ENCODE measurements around the gene COPS9.

The COPS9 gene

DNA sequence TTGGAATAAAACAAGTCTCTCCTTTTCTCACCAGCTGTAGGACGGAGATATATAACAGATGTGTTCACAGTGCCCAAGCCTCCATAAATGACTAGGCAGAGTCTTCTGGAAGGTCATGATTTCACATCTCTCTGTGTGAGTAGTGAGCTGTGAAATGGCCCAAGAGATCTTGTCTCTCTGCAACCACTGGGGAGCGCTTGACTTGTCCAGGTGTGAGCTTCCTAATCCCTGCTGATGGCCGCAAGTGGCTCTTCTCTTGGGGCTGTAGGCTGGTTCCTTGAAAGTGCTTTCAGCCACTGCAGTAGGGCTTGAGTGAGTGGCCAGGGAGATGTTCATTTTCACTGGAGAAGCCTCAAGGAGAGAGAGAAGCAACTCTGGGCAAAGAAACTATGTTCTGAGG, 42.5 kb upstream of the COPS9 start:
- Histone ChIP-seq H3K4me3 (no peak overlapping the region), H3K4me1 (no peaks in the 10 kb centered on the region), H4K20me1 (no peaks in the 10 kb centered on the region), H3K36me3 (no peaks in the 10 kb centered on the region), H3K9ac (no peak overlapping the region), H3K27ac (no peak overlapping the region), H3K27me3 (no peaks in the 10 kb centered on the region), H3K9me3 (replicated peaks in 1 of 11) (peaks cover 0 to 4% (median 0%) of the 10 kb centered on the region in 11 experiments; a peak in 6 of 22 replicates), H3K4me2 (no peak overlapping the region)
- TF ChIP-seq Cebpa-rat (IDR thresholded peaks at IDR 0.05), result no peak

DNA sequence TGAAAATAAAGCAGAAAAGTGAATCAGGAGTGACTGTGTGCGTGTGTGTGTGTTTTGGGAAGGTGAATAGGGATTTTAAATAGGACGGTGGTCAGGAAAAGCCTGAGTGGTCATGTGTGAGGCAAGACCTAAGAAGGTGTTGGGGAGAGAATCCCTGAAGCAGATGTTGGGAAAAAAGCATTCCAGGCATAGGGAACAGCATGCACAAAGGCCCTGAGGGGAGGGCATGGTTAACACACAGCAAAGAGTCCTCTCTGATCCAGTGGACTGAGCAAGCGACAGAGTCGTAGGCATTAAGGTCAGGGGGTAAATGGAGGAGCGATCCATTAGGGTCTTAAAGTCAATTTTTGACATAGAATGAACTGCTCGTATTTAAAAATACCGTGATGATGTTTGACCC, 38.4 kb upstream of the COPS9 start:
- H3K27ac ChIP-seq, result no peak overlapping the region
- no peaks in the 10 kb centered on the region for H3K27me3 ChIP-seq
- no peak overlapping the region for H3K9ac ChIP-seq
- no peaks in the 10 kb centered on the region for H3K4me1 ChIP-seq
- no peak for TF ChIP-seq Cebpa-rat (IDR thresholded peaks at IDR 0.05)
- H3K4me2 ChIP-seq, result no peak overlapping the region
- peaks cover 15 to 27% (median 20%) of the 10 kb centered on the region in 11 experiments for H3K9me3 ChIP-seq (replicated peaks in 1 of 11)
- H3K4me3 ChIP-seq, result no peak overlapping the region
- no peaks in the 10 kb centered on the region for H4K20me1 ChIP-seq
- no peaks in the 10 kb centered on the region for H3K36me3 ChIP-seq

- Histone ChIP-seq H3K36me3 (no peaks in the 10 kb centered on the region), H3K27ac (no peak overlapping the region), H3K9ac (no peak overlapping the region), H3K27me3 (no peaks in the 10 kb centered on the region), H3K9me3 (replicated peaks in 1 of 11) (peaks cover 15 to 27% (median 20%) of the 10 kb centered on the region in 11 experiments), H4K20me1 (no peaks in the 10 kb centered on the region), H3K4me1 (no peaks in the 10 kb centered on the region), H3K4me3 (no peak overlapping the region; a peak in 1 of 20 replicates), H3K4me2 (no peak overlapping the region)
- TF ChIP-seq Cebpa-rat (IDR thresholded peaks at IDR 0.05), result no peak
Observed at GRCh38 chr2:240172071-240172895, 36.2 kb upstream of the COPS9 start.

- H4K20me1 ChIP-seq, result no peaks in the 10 kb centered on the region
- H3K27ac ChIP-seq, result no peak overlapping the region
- no peaks in the 10 kb centered on the region for H3K4me1 ChIP-seq
- no peaks in the 10 kb centered on the region for H3K36me3 ChIP-seq
- no peak for TF ChIP-seq Cebpa-rat (IDR thresholded peaks at IDR 0.05)
- H3K4me2 ChIP-seq, result no peak overlapping the region
- H3K4me3 ChIP-seq, result no peak overlapping the region
- H3K9ac ChIP-seq, result no peak overlapping the region
- H3K9me3 ChIP-seq (replicated peaks in 1 of 11), result peaks cover 15 to 32% (median 22%) of the 10 kb centered on the region in 11 experiments
- no peaks in the 10 kb centered on the region for H3K27me3 ChIP-seq
Observed at GRCh38 chr2:240170883-240171282, 34.8 kb upstream of the COPS9 start.

- no peak overlapping the region for H3K9ac ChIP-seq
- no peak for TF ChIP-seq Cebpa-rat (IDR thresholded peaks at IDR 0.05)
- H4K20me1 ChIP-seq, result no peaks in the 10 kb centered on the region
- no peaks in the 10 kb centered on the region for H3K27me3 ChIP-seq
- H3K4me1 ChIP-seq, result no peaks in the 10 kb centered on the region
- H3K4me2 ChIP-seq, result no peak overlapping the region
- peaks cover 15 to 37% (median 22%) of the 10 kb centered on the region in 11 experiments for H3K9me3 ChIP-seq (replicated peaks in 1 of 11)
- H3K36me3 ChIP-seq, result no peaks in the 10 kb centered on the region
- no peak overlapping the region for H3K4me3 ChIP-seq
- H3K27ac ChIP-seq, result no peak overlapping the region
Observed at GRCh38 chr2:240170354-240170735, 34.2 kb upstream of the COPS9 start.

DNA sequence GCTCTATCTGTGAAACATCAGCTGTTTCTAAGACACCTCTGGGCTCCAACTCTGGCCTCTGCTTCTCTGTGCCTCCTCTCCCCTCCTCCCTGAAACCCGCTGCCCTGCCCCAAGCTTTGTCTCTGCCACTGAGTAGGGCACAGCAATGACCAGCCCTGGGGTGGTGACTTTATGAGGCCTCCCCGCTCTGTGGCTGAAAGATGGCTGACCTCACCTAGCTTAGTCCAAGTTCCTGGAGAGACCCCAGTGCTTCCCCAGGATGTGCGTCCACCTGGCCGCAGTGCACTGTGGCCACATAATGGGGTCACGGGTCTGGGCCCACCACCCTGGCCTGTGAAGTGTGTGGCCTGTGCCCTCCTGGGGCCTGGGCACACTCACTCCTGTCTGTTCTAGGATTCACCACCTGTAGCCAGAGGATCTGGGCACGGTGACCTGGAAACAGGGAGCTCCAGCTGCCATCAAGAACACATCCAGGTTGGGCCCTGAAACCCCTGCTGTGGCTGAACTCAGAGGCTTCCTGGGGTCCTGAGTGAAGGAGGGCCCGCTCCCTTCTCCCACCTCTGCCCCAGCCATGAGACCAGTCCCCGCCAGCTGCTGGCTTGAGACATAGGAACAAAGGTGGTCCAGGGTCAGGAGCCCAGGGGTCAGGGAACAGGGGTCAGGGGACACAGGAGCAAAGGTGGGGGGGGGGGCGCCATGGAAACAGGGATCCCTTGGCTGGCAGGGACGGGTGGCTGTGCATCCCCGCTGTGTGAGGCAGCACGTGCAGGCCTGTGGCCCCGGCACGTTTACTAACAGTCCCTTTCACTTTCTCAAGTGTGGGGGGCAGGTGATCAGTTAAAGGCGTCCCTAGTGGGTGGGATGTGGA, 33.6 kb upstream of the COPS9 start:
- no peak for TF ChIP-seq Cebpa-rat (IDR thresholded peaks at IDR 0.05)
- H3K36me3 ChIP-seq, result no peaks in the 10 kb centered on the region
- H3K27ac ChIP-seq, result no peak overlapping the region; a peak in 1 of 22 replicates
- H4K20me1 ChIP-seq, result no peaks in the 10 kb centered on the region
- no peaks in the 10 kb centered on the region for H3K4me1 ChIP-seq
- no peak overlapping the region for H3K4me2 ChIP-seq
- H3K9me3 ChIP-seq (replicated peaks in 1 of 11), result peaks cover 15 to 42% (median 22%) of the 10 kb centered on the region in 11 experiments
- no peak overlapping the region for H3K4me3 ChIP-seq
- no peaks in the 10 kb centered on the region for H3K27me3 ChIP-seq
- no peak overlapping the region for H3K9ac ChIP-seq

GRCh38 chr2:240168546-240169361, 32.6 kb upstream of the COPS9 start:
- Histone ChIP-seq H3K9ac (no peak overlapping the region), H3K27me3 (no peaks in the 10 kb centered on the region), H4K20me1 (no peaks in the 10 kb centered on the region), H3K36me3 (no peaks in the 10 kb centered on the region), H3K9me3 (replicated peaks in 1 of 11) (peaks cover 15 to 40% (median 22%) of the 10 kb centered on the region in 11 experiments), H3K27ac (no peak overlapping the region), H3K4me3 (no peak overlapping the region), H3K4me2 (no peak overlapping the region), H3K4me1 (no peaks in the 10 kb centered on the region)
- no peak for TF ChIP-seq Cebpa-rat (IDR thresholded peaks at IDR 0.05)

DNA sequence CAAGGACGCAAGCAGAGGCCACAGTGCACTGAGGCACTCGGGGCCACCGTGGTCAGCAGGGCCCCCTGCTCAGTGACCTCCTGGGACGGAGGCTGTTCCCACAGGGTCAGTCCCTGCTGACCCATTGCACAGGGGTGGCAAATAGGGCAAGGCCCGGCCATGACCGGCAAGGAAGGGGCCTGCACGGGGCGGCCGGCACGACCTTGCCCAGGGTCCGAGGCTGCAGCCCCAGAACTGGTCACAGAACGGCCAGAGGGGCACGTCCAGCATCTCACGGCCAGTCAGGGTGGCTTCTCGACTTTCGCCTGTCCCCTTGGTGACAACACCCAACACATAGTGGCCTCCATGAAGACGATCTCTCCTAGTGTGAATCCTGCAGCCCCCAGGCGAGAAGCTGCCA, 31.9 kb upstream of the COPS9 start:
- H3K9me3 ChIP-seq (replicated peaks in 1 of 11), result peaks cover 12 to 35% (median 17%) of the 10 kb centered on the region in 11 experiments
- no peak overlapping the region for H3K9ac ChIP-seq
- no peak overlapping the region for H3K27ac ChIP-seq
- no peaks in the 10 kb centered on the region for H3K4me1 ChIP-seq
- H3K27me3 ChIP-seq, result no peaks in the 10 kb centered on the region
- no peak for TF ChIP-seq Cebpa-rat (IDR thresholded peaks at IDR 0.05)
- H3K4me3 ChIP-seq, result no peak overlapping the region
- no peaks in the 10 kb centered on the region for H3K36me3 ChIP-seq
- H3K4me2 ChIP-seq, result no peak overlapping the region
- H4K20me1 ChIP-seq, result no peaks in the 10 kb centered on the region

DNA sequence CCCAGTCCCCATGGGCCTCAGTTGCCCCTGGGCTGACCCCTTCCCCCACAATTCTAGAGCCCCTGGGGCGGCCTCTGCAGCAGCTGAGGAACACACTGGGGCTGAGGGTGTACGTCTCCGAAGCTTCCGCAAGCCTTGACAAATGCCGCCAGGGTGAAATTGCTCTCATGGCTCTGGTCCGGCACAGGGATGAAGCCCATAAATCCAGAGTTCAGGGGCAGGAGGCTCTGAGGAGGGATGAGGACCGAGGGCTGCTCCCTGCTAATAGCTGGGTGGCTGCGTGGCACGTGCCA, 31.4 kb upstream of the COPS9 start:
- Histone ChIP-seq H3K4me3 (no peak overlapping the region), H3K4me2 (no peak overlapping the region), H3K27me3 (no peaks in the 10 kb centered on the region), H3K4me1 (no peaks in the 10 kb centered on the region), H3K9ac (no peak overlapping the region), H3K9me3 (replicated peaks in 1 of 11) (peaks cover 7 to 30% (median 12%) of the 10 kb centered on the region in 11 experiments), H3K36me3 (no peaks in the 10 kb centered on the region), H4K20me1 (no peaks in the 10 kb centered on the region), H3K27ac (no peak overlapping the region)
- no peak for TF ChIP-seq Cebpa-rat (IDR thresholded peaks at IDR 0.05)

All from BLaER1 treated with 17β-estradiol and CSF1 and Interleukin-3, amounts not matched to agents 10 nM and 100 nM (cell line).